AG04449 (cell line): ENCODE measurements around the gene SH3RF1.

Source experiments
- CTCF ChIA-PET: fragments of 350-600 bp; formaldehyde crosslinking; extraction: SDS; loops from one replicate; lab custom pipeline; 2021; ENCODE audit warnings: antibody characterized with exemption; lab: Yijun Ruan, JAX
- POLR2A ChIA-PET: fragments of 400-600, 350-600 bp; formaldehyde crosslinking; extraction: SDS; loops from one replicate; lab custom pipeline; 2020; ENCODE audit warnings: antibody characterized with exemption, inconsistent platforms; lab: Yijun Ruan, JAX
- DNase-seq: peaks from one replicate; pipeline ENCODE4 v3.0.0-alpha.2; 2010; ENCODE audit warnings: low read depth, low spot score
- H3K4me3 ChIP-seq: 2 replicates; pipeline ENCODE4 v1.5.1; 2011; ENCODE audit warnings: low read depth, mild to moderate bottlenecking, control low read depth, low read length
- TF ChIP-seq, protein P1 (sequence below): IDR thresholded peaks from one replicate; pipeline ENCODE4 v1.5.1; 2011; ENCODE audit warnings: mild to moderate bottlenecking, moderate library complexity, low read length, control low read depth, inconsistent platforms; ENCODE audit not compliant: insufficient read depth; ENCODE audit errors: missing control alignments

Gene SH3RF1

GRCh38 chr4:169163947-169164668 is 106.6 kb downstream of the SH3RF1 start:
- TF ChIP-seq, protein P1, sequence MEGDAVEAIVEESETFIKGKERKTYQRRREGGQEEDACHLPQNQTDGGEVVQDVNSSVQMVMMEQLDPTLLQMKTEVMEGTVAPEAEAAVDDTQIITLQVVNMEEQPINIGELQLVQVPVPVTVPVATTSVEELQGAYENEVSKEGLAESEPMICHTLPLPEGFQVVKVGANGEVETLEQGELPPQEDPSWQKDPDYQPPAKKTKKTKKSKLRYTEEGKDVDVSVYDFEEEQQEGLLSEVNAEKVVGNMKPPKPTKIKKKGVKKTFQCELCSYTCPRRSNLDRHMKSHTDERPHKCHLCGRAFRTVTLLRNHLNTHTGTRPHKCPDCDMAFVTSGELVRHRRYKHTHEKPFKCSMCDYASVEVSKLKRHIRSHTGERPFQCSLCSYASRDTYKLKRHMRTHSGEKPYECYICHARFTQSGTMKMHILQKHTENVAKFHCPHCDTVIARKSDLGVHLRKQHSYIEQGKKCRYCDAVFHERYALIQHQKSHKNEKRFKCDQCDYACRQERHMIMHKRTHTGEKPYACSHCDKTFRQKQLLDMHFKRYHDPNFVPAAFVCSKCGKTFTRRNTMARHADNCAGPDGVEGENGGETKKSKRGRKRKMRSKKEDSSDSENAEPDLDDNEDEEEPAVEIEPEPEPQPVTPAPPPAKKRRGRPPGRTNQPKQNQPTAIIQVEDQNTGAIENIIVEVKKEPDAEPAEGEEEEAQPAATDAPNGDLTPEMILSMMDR: no peak
- H3K4me3 ChIP-seq: no peak overlapping the region
- ChIA-PET POLR2A (no interaction called here), CTCF (no interaction called here)
- no peak for DNase-seq

- TF ChIP-seq, protein P1: no peak
- ChIA-PET POLR2A (no interaction called here), CTCF (no interaction called here)
- no peak for DNase-seq
- H3K4me3 ChIP-seq: no peak overlapping the region
These were observed 107.3 kb downstream of the SH3RF1 start for GRCh38 chr4:169163495-169163894.

GRCh38 chr4:169160825-169161224 is 109.9 kb downstream of the SH3RF1 start:
- TF ChIP-seq, protein P1: no peak
- ChIA-PET CTCF (interaction anchor here (1.0 kb wide), 1 partner anchor 10 kb away, joined by 3 read pairs; no protein-coding TSS in a partner anchor), POLR2A (no interaction called here)
- H3K4me3 ChIP-seq: no peak overlapping the region
- DNase-seq: no peak

DNA sequence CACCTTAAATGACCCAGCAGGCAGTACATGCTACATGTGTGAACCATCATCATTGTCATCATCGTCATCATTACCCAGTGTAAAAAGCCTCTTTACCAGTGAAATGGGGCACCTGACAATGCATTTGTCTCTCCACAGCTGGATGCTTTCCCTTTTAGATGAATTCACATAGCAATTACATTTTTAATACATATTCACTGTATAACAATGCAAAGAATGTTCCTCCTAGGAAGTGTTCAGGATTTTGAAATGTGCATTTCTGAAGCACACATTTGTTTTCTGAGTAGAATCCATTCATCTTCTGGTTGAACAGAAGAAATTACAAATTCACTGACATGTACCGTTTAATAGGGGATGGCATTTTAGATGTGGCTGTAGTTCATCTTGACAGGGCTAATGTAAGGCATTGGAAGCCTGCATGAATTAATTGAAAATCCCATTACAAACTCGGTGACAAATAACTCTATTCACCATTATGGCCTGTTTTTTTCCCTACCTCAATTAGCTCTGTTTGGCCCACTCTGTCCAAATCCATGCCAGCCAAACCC is 111.1 kb downstream of the SH3RF1 start:
- CTCF ChIA-PET: interaction anchor here (1.0 kb wide), 1 partner anchor 11 kb away, joined by 3 read pairs; no protein-coding TSS in a partner anchor
- POLR2A ChIA-PET: interaction anchor here (0.9 kb wide), 1 partner anchor 109 kb away, joined by 3 read pairs; no protein-coding TSS in a partner anchor
- TF ChIP-seq, protein P1: no peak
- DNase-seq: peak; percentile 37
- no peak overlapping the region for H3K4me3 ChIP-seq

GRCh38 chr4:169158861-169159260 is 111.9 kb downstream of the SH3RF1 start:
- DNase-seq: no peak
- no peak overlapping the region for H3K4me3 ChIP-seq
- POLR2A ChIA-PET: interaction anchor here (0.9 kb wide), 1 partner anchor 110 kb away, joined by 3 read pairs; no protein-coding TSS in a partner anchor
- TF ChIP-seq, protein P1: no peak
- CTCF ChIA-PET: interaction anchor here (1.0 kb wide), 1 partner anchor 12 kb away, joined by 3 read pairs; no protein-coding TSS in a partner anchor

GRCh38 chr4:169158046-169158445 is 112.7 kb downstream of the SH3RF1 start:
- no peak overlapping the region for H3K4me3 ChIP-seq
- TF ChIP-seq, protein P1: no peak
- ChIA-PET POLR2A (no interaction called here), CTCF (interaction anchor here (1.0 to 1.3 kb wide), 2 partner anchors 11 to 55 kb away, joined by 3 read pairs; no protein-coding TSS in a partner anchor)
- no peak for DNase-seq
